CD14-positive monocyte (primary cell): ENCODE measurements around the gene SGSH. TPM values are rescaled to one million over a fixed set of nuclear protein-coding genes. Genes with fewer than 3 reads are reported as not detected.
A peak's percentile ranks its signal among the peaks of the same experiment; 100 is the strongest.

ENCODE experiments used
- DNase-seq, 3 donors: peaks; one replicate each; pipeline ENCODE4 v3.0.0-alpha.2; 2011 to 2022
- H2AFZ ChIP-seq: 2 replicates; pipeline ENCODE4 v1.6.0; 2012; ENCODE audit warnings: mild to moderate bottlenecking, low read depth, low read length, inconsistent platforms; ENCODE audit not compliant: insufficient read depth, poor library complexity, severe bottlenecking
- H3K27ac ChIP-seq, 2 donors: 1 replicate in 1 of 2; 2 replicates in 1 of 2; pipeline ENCODE4 v1.5.1; 2012 to 2013; ENCODE audit warnings: low read length in 2 of 2, control low read depth in 1 of 2, inconsistent platforms in 1 of 2, low read depth in 1 of 2, mild to moderate bottlenecking in 1 of 2
- H3K27me3 ChIP-seq, 2 donors: one replicate each; pipeline versions ENCODE4 v1.6.0 to v1.6.1; 2011 to 2013; ENCODE audit warnings: low read length in 2 of 2; ENCODE audit not compliant: control insufficient read depth in 2 of 2, insufficient read depth in 2 of 2
- H3K36me3 ChIP-seq, 2 donors: replicated peaks in 1 of 2; 1 replicate in 1 of 2; 2 replicates in 1 of 2; pipeline versions ENCODE4 v1.5.1 to v1.6.1; 2012 to 2013; ENCODE audit warnings: low read length in 2 of 2, control low read depth in 1 of 2, inconsistent platforms in 1 of 2, mild to moderate bottlenecking in 1 of 2; ENCODE audit not compliant: insufficient read depth in 2 of 2, control insufficient read depth in 1 of 2
- H3K4me1 ChIP-seq, 2 donors: 1 replicate in 1 of 2; 2 replicates in 1 of 2; pipeline versions ENCODE4 v1.5.1 to v1.6.1; 2012 to 2013; ENCODE audit warnings: low read length in 2 of 2, control low read depth in 1 of 2, inconsistent platforms in 1 of 2, mild to moderate bottlenecking in 1 of 2, moderate library complexity in 1 of 2; ENCODE audit not compliant: insufficient read depth in 2 of 2, control insufficient read depth in 1 of 2
- H3K4me2 ChIP-seq: replicated peaks from 2 replicates; pipeline ENCODE3; 2012; ENCODE audit warnings: low read length, moderate library complexity, mild to moderate bottlenecking; ENCODE audit not compliant: poor library complexity, severe bottlenecking; ENCODE audit errors: extremely low read depth
- H3K4me3 ChIP-seq, 3 experiments: fragments of 200-600 bp in 1 of 3; sonication (generic) in 1 of 3; replicated peaks in 1 of 3; 1 replicate in 2 of 3; 2 replicates in 1 of 3; pipeline ENCODE4 v1.5.1; 2011 to 2013; ENCODE audit warnings: low read length in 3 of 3, mild to moderate bottlenecking in 3 of 3, control low read depth in 2 of 3, low read depth in 2 of 3, inconsistent platforms in 1 of 3, moderate library complexity in 1 of 3
- H3K79me2 ChIP-seq: 2 replicates; pipeline ENCODE4 v1.6.0; 2012; ENCODE audit warnings: mild to moderate bottlenecking, control low read depth, inconsistent platforms, low read length, moderate library complexity; ENCODE audit not compliant: insufficient read depth
- H3K9ac ChIP-seq: 2 replicates; pipeline ENCODE4 v1.6.0; 2017; ENCODE audit warnings: low read length, mild to moderate bottlenecking; ENCODE audit not compliant: insufficient read depth, poor library complexity, severe bottlenecking
- H3K9me3 ChIP-seq, 2 donors: replicated peaks in 1 of 2; 1 replicate in 1 of 2; 2 replicates in 1 of 2; pipeline versions ENCODE4 v1.5.1 to v1.6.1; 2012 to 2013; ENCODE audit warnings: low read length in 2 of 2, control low read depth in 1 of 2; ENCODE audit not compliant: control insufficient read depth in 1 of 2, insufficient read depth in 1 of 2
- H4K20me1 ChIP-seq: 2 replicates; pipeline ENCODE4 v1.6.0; 2012; ENCODE audit warnings: mild to moderate bottlenecking, low read length, control low read depth, moderate library complexity; ENCODE audit not compliant: insufficient read depth
- H3K27ac Mint-ChIP-seq, 7 donors: one replicate each; pipeline ENCODE4 v1.8.0; 2020; ENCODE audit warnings: mild to moderate bottlenecking in 7 of 7, mixed read lengths in 7 of 7, moderate library complexity in 6 of 7, inconsistent platforms in 2 of 7
- H3K27me3 Mint-ChIP-seq, 3 donors: one replicate each; pipeline ENCODE4 v1.8.0; 2021 to 2022; ENCODE audit warnings: low read depth in 3 of 3, mild to moderate bottlenecking in 3 of 3, mixed read lengths in 3 of 3, moderate library complexity in 3 of 3, inconsistent platforms in 1 of 3
- H3K36me3 Mint-ChIP-seq, 2 donors: one replicate each; pipeline ENCODE4 v1.8.0; 2020; ENCODE audit warnings: mixed read lengths in 2 of 2, inconsistent platforms in 1 of 2, mild to moderate bottlenecking in 1 of 2
- H3K4me1 Mint-ChIP-seq: one replicate; pipeline ENCODE4 v1.8.0; 2020; ENCODE audit warnings: mild to moderate bottlenecking, mixed read lengths
- H3K4me3 Mint-ChIP-seq, 2 donors: one replicate each; pipeline ENCODE4 v1.8.0; 2020; ENCODE audit warnings: mild to moderate bottlenecking in 2 of 2, mixed read lengths in 2 of 2, moderate library complexity in 1 of 2
- H3K9me3 Mint-ChIP-seq, 7 donors: one replicate each; pipeline ENCODE4 v1.8.0; 2020 to 2022; ENCODE audit warnings: mixed read lengths in 7 of 7, mild to moderate bottlenecking in 6 of 7, moderate library complexity in 6 of 7, inconsistent platforms in 2 of 7
- CTCF ChIP-seq: fragments of 200-600 bp; IDR thresholded peaks from one replicate; pipeline ENCODE4 v1.8.0; 2022; ENCODE audit warnings: antibody characterized with exemption, mild to moderate bottlenecking
- WGBS: methylation state at CpG from one replicate; pipeline ENCODE4 v1.1.5; 2013; ENCODE audit warnings: missing lambda C conversion rate; ENCODE audit not compliant: insufficient coverage; 5-methylcytosine and 5-hydroxymethylcytosine counted together
- intact Hi-C, 2 donors: fragments of 100-400 bp; cut with micrococcal nuclease; formaldehyde crosslinking; loops; one replicate each; pipeline versions ENCODE4 v1.15.0 to v1.15.1; 2023
- polyA plus RNA-seq, 3 donors: library from polyadenylated mRNA; depleted of rRNA in 1 of 3; unstranded in 2 of 3; stranded (reverse) in 1 of 3; fragments of 300-500 nt in 2 of 3; fragments of >200 nt in 1 of 3; fragmentation: Illumina TruSeq in 2 of 3; gene quantifications; 1 replicate in 2 of 3; 2 replicates in 1 of 3; pipeline ENCODE4 v1.2.3, GENCODE V29; 2012 to 2021

The SGSH gene
- polyA plus RNA-seq, 3 donors, result 21.1 to 193 (median 31.3) TPM

GRCh38 chr17:80263253-80264204 lies 43.4 kb upstream of the SGSH start:
- H3K9ac ChIP-seq, result peak overlapping the region; percentile 75
- WGBS, result 1% methylated on average over 9 of the region's 19 CpGs
- peaks cover 58% of the 10 kb centered on the region for H3K4me1 Mint-ChIP-seq

More at GRCh38 chr17:80263253-80264204, 43.4 kb upstream of the SGSH start:
- Mint-ChIP-seq H3K9me3 (peaks cover 0 to 2% (median 0%) of the 10 kb centered on the region in 7 donors), H3K27me3 (peaks cover 6 to 16% (median 8%) of the 10 kb centered on the region in 3 donors), H3K4me3 (peak overlapping the region; percentile 88 to 99), H3K27ac (peak overlapping the region; percentile 86 to 98 (median 96)), H3K36me3 (peaks cover 16 to 17% of the 10 kb centered on the region in 2 donors)
- Histone ChIP-seq H3K4me3 (peak overlapping the region; percentile 68 to 99 (median 74)), H4K20me1 (peaks cover 62% of the 10 kb centered on the region), H3K36me3 (peaks cover 20 to 32% of the 10 kb centered on the region in 2 donors), H3K4me1 (peaks cover 40 to 62% of the 10 kb centered on the region in 2 donors), H3K79me2 (peaks cover 76% of the 10 kb centered on the region), H3K27me3 (no peaks in the 10 kb centered on the region), H3K9me3 (no peaks in the 10 kb centered on the region), H2AFZ (peak overlapping the region; percentile 36), H3K27ac (peak overlapping the region; percentile 87 to 94), H3K4me2 (peak overlapping the region; percentile 100)
- TF ChIP-seq CTCF, result no peak
- intact Hi-C loops, result loop anchor here (5.0 kb wide), 5 partner anchors 41 to 171 kb away; partner anchors contain the start of genes EIF4A3 (in 2 of the 2), SGSH (in 2 of the 2), SLC26A11 (in 2 of the 2) and GAA (in 1 of the 2)
- DNase-seq, result peak; percentile 80 to 93 (median 90)
